Lung (tissue), 12 donors: ENCODE measurements around the gene MYCN. TPM values are rescaled to one million over a fixed set of nuclear protein-coding genes. Genes with fewer than 3 reads are reported as not detected.

Experiments
- ATAC-seq: fragments of 200-7000 bp; cut with Tn5 transposase; one replicate; pipeline ENCODE4 v1.9.1; 2020; ENCODE audit warnings: moderate number of reproducible peaks; ENCODE audit not compliant: insufficient read depth, low FRiP score
- DNase-seq, 3 donors: peaks; one replicate each; pipeline ENCODE4 v3.0.0-alpha.2; 2013 to 2017
- H3K27ac ChIP-seq, 2 donors: one replicate each; pipeline ENCODE4 v1.5.1; 2013; ENCODE audit warnings: mild to moderate bottlenecking in 2 of 2, moderate library complexity in 2 of 2, control low read depth in 1 of 2, inconsistent platforms in 1 of 2, low read depth in 1 of 2, low read length in 1 of 2
- H3K27me3 ChIP-seq, 3 donors: one replicate each; pipeline ENCODE4 v1.5.1; 2013; ENCODE audit warnings: low read length in 2 of 3; ENCODE audit not compliant: control insufficient read depth in 3 of 3, insufficient read depth in 3 of 3
- H3K36me3 ChIP-seq, 4 donors: one replicate each; pipeline ENCODE4 v1.5.1; 2013; ENCODE audit warnings: low read length in 4 of 4, mild to moderate bottlenecking in 1 of 4, moderate library complexity in 1 of 4; ENCODE audit not compliant: control insufficient read depth in 4 of 4, insufficient read depth in 4 of 4
- H3K4me1 ChIP-seq, 5 donors: one replicate each; pipeline ENCODE4 v1.5.1; 2013; ENCODE audit warnings: low read length in 5 of 5, mild to moderate bottlenecking in 2 of 5, moderate library complexity in 1 of 5; ENCODE audit not compliant: control insufficient read depth in 5 of 5, insufficient read depth in 5 of 5
- H3K4me3 ChIP-seq: one replicate; pipeline ENCODE4 v1.5.1; 2013; ENCODE audit warnings: mild to moderate bottlenecking, control low read depth, moderate library complexity
- H3K9ac ChIP-seq, 2 donors: one replicate each; pipeline ENCODE4 v1.5.1; 2013; ENCODE audit warnings: low read length in 2 of 2, control low read depth in 1 of 2; ENCODE audit not compliant: insufficient read depth in 1 of 2
- H3K9me3 ChIP-seq, 4 donors: one replicate each; pipeline ENCODE4 v1.5.1; 2013; ENCODE audit warnings: low read length in 3 of 4, mild to moderate bottlenecking in 1 of 4, moderate library complexity in 1 of 4; ENCODE audit not compliant: control insufficient read depth in 4 of 4, insufficient read depth in 3 of 4
- CTCF ChIP-seq: IDR thresholded peaks from 2 replicates; pipeline ENCODE4 v1.5.1; 2012; ENCODE audit warnings: mild to moderate bottlenecking; ENCODE audit errors: control extremely low read depth, extremely low read depth
- WGBS, 2 donors: extraction: QIAGEN DNeasy Blood & Tissue Kit; methylation state at CpG; one replicate each; pipeline ENCODE4 v1.1.7; 2013; 5-methylcytosine and 5-hydroxymethylcytosine counted together
- polyA plus RNA-seq, 2 donors: library from polyadenylated mRNA; stranded (reverse); fragments of 200-250 nt; gene quantifications; one replicate each; pipeline ENCODE4 v1.2.1, GENCODE V29; 2013
- total RNA-seq, 2 donors: library from RNA; depleted of rRNA in 1 of 2; stranded (reverse); fragments of >200 nt in 1 of 2; gene quantifications; one replicate each; pipeline ENCODE4 v1.2.1, GENCODE V29; 2014 to 2021
- donor health status: control.
- donor health status: control.
- donor health status: Bipolar disorder and iron deficiency.
- donor health status: healthy.
- donor health status: DM: yes; HTN: yes; CAD: no.

The MYCN gene
- total and polyA plus RNA-seq, 4 donors: 0.16 to 5.2 (median 0.36) TPM

- no peak for TF ChIP-seq CTCF
- ATAC-seq (no peak), DNase-seq (no peak)
- no peaks in the 10 kb centered on the region for H3K36me3 ChIP-seq
- 88 to 90% methylated on average over 17 of the region's 17 CpGs for WGBS, 2 donors
- no peak overlapping the region for H3K9ac ChIP-seq
- H3K4me1 ChIP-seq: peaks cover 5 to 23% (median 12%) of the 10 kb centered on the region in 5 donors
- no peak overlapping the region for H3K4me3 ChIP-seq
- H3K27ac ChIP-seq: no peak overlapping the region
- no peaks in the 10 kb centered on the region for H3K9me3 ChIP-seq
- no peaks in the 10 kb centered on the region for H3K27me3 ChIP-seq
Measured at GRCh38 chr2:15945909-15946705, 5.8 kb downstream of the MYCN start.

- DNase-seq (no peak), ATAC-seq (no peak)
- no peak overlapping the region for H3K9ac ChIP-seq
- no peak overlapping the region for H3K27ac ChIP-seq
- no peaks in the 10 kb centered on the region for H3K36me3 ChIP-seq
- H3K27me3 ChIP-seq: no peaks in the 10 kb centered on the region
- H3K9me3 ChIP-seq: no peaks in the 10 kb centered on the region
- H3K4me3 ChIP-seq: no peak overlapping the region
- peaks cover 0 to 21% (median 12%) of the 10 kb centered on the region in 5 donors for H3K4me1 ChIP-seq
- no peak for TF ChIP-seq CTCF
- 74 to 92% methylated on average over 3 of the region's 3 CpGs for WGBS, 2 donors
Measured at GRCh38 chr2:15946983-15947382, 6.6 kb downstream of the MYCN start.

GRCh38 chr2:15947431-15947830 is 7.1 kb downstream of the MYCN start:
- WGBS, 2 donors: 86 to 98% methylated on average over 2 of the region's 2 CpGs
- Histone ChIP-seq H3K27ac (no peak overlapping the region), H3K4me1 (peaks cover 0 to 20% (median 12%) of the 10 kb centered on the region in 5 donors), H3K27me3 (no peaks in the 10 kb centered on the region), H3K36me3 (no peaks in the 10 kb centered on the region), H3K4me3 (no peak overlapping the region), H3K9ac (no peak overlapping the region), H3K9me3 (no peaks in the 10 kb centered on the region)
- DNase-seq (no peak), ATAC-seq (no peak)
- TF ChIP-seq CTCF: no peak

GRCh38 chr2:15948704-15948957 is 8.3 kb downstream of the MYCN start:
- Histone ChIP-seq H3K27ac (no peak overlapping the region), H3K36me3 (no peaks in the 10 kb centered on the region), H3K4me3 (no peak overlapping the region), H3K4me1 (peaks cover 0 to 17% (median 9%) of the 10 kb centered on the region in 5 donors), H3K9me3 (no peaks in the 10 kb centered on the region), H3K9ac (no peak overlapping the region), H3K27me3 (no peaks in the 10 kb centered on the region)
- 92% methylated on average over 3 of the region's 3 CpGs for WGBS, 2 donors
- ATAC-seq (no peak), DNase-seq (no peak)
- TF ChIP-seq CTCF: no peak
